Activated naive CD4-positive, alpha-beta T cell treated with anti-CD3 and anti-CD28 coated beads, Interleukin-2, amount 50 U/mL, for 72 hours (primary cell): ENCODE measurements around the gene OR9Q1. TPM values are rescaled to one million over a fixed set of nuclear protein-coding genes. Genes with fewer than 3 reads are reported as not detected.
"Not testable (repeated sequence)": the region's sequence is repeated elsewhere in the genome, so short reads cannot be mapped to it uniquely, and the experiment has no call there.

Experiments
- ATAC-seq, 2 donors: fragments of 150-1000 bp; cut with Tn5 transposase; 2 replicates each; pipeline ENCODE4 v1.10.0; 2021; ENCODE audit warnings: mild to moderate bottlenecking in 2 of 2, moderate library complexity in 2 of 2
- DNase-seq, 2 donors: peaks; one replicate each; pipeline ENCODE4 v3.0.0; 2021 to 2022; ENCODE audit warnings: low spot score in 2 of 2
- H3K27ac Mint-ChIP-seq, 2 donors: one replicate each; pipeline ENCODE4 v1.8.0; 2022; ENCODE audit warnings: mild to moderate bottlenecking in 2 of 2, mixed read lengths in 2 of 2
- H3K36me3 Mint-ChIP-seq, 2 donors: one replicate each; pipeline ENCODE4 v1.8.0; 2022; ENCODE audit warnings: mixed read lengths in 2 of 2
- H3K9me3 Mint-ChIP-seq, 2 donors: one replicate each; pipeline ENCODE4 v1.8.0; 2022; ENCODE audit warnings: mixed read lengths in 2 of 2
- total RNA-seq, 2 donors: library from RNA; stranded (reverse); gene quantifications; one replicate each; pipeline ENCODE4 v1.2.3, GENCODE V29; 2022

OR9Q1 gene
- total RNA-seq, 2 donors from 2014 or later = not detected

GRCh38 chr11:58165504-58166106 lies 141.9 kb downstream of the OR9Q1 start:
- Mint-ChIP-seq H3K9me3 (peaks cover 0 to 7% of the 10 kb centered on the region in 2 donors), H3K36me3 (no peaks in the 10 kb centered on the region), H3K27ac (no peak overlapping the region)
- DNase-seq (no peak), ATAC-seq (no peak)

- no peak for DNase-seq
- no peak for ATAC-seq
- no peaks in the 10 kb centered on the region for H3K36me3 Mint-ChIP-seq
- H3K27ac Mint-ChIP-seq = no peak overlapping the region
- no peaks in the 10 kb centered on the region for H3K9me3 Mint-ChIP-seq
These were observed 153.9 kb downstream of the OR9Q1 start for GRCh38 chr11:58177409-58178054.

GRCh38 chr11:58178444-58178843 lies 154.8 kb downstream of the OR9Q1 start:
- H3K36me3 Mint-ChIP-seq = no peaks in the 10 kb centered on the region
- no peak for DNase-seq
- no peaks in the 10 kb centered on the region for H3K9me3 Mint-ChIP-seq
- H3K27ac Mint-ChIP-seq = no peak overlapping the region
- no peak for ATAC-seq

GRCh38 chr11:58179648-58180047 lies 156.0 kb downstream of the OR9Q1 start:
- DNase-seq (no peak), ATAC-seq (no peak)
- no peak overlapping the region for H3K27ac Mint-ChIP-seq
- H3K9me3 Mint-ChIP-seq = no peaks in the 10 kb centered on the region
- no peaks in the 10 kb centered on the region for H3K36me3 Mint-ChIP-seq

- DNase-seq (no peak), ATAC-seq (no peak)
- H3K9me3 Mint-ChIP-seq = no peaks in the 10 kb centered on the region
- no peak overlapping the region for H3K27ac Mint-ChIP-seq
- no peaks in the 10 kb centered on the region for H3K36me3 Mint-ChIP-seq
These were observed 163.3 kb downstream of the OR9Q1 start for GRCh38 chr11:58186938-58187337.

GRCh38 chr11:58188770-58189169 lies 165.1 kb downstream of the OR9Q1 start, which contains the start of gene OR9Q2:
TSS of gene OR9Q2 (plus strand) at chr11:58189070. CDS start at chr11:58190491, 1,421 bp downstream.
- DNase-seq = no peak
- no peak within 1 kb of the TSS for H3K27ac Mint-ChIP-seq
- H3K9me3 Mint-ChIP-seq = no peaks in the 10 kb centered on the region
- H3K36me3 Mint-ChIP-seq = no peaks in the 10 kb centered on the region
- no peak for ATAC-seq

- DNase-seq = no peak
These were observed 168.5 kb downstream of the OR9Q1 start for GRCh38 chr11:58192229-58192628.

GRCh38 chr11:58193391-58193790 lies 169.7 kb downstream of the OR9Q1 start:
- Mint-ChIP-seq H3K36me3 (peaks cover 0 to 5% of the 10 kb centered on the region in 2 donors), H3K9me3 (peaks cover 0 to 5% of the 10 kb centered on the region in 2 donors), H3K27ac (no peak overlapping the region)
- DNase-seq (no peak), ATAC-seq (no peak)

More at GRCh38 chr11:58192229-58192628, 168.5 kb downstream of the OR9Q1 start:
- Mint-ChIP-seq H3K9me3 (no peaks in the 10 kb centered on the region), H3K27ac (no peak overlapping the region), H3K36me3 (peaks cover 0 to under 1% of the 10 kb centered on the region in 2 donors)
- ATAC-seq = no peak

- H3K27ac Mint-ChIP-seq = no peak overlapping the region
- DNase-seq = no peak
- H3K9me3 Mint-ChIP-seq = peaks cover 0 to 5% of the 10 kb centered on the region in 2 donors
- H3K36me3 Mint-ChIP-seq = peaks cover 0 to 5% of the 10 kb centered on the region in 2 donors
- no peak for ATAC-seq
These were observed 172.3 kb downstream of the OR9Q1 start for GRCh38 chr11:58195939-58196338.

- Mint-ChIP-seq H3K36me3 (peaks cover 0 to 5% of the 10 kb centered on the region in 2 donors), H3K27ac (no peak overlapping the region), H3K9me3 (peaks cover 0 to 11% of the 10 kb centered on the region in 2 donors)
- ATAC-seq (no peak), DNase-seq (no peak)
These were observed 175.6 kb downstream of the OR9Q1 start for GRCh38 chr11:58199271-58199670.

- DNase-seq (no peak), ATAC-seq (no peak)
- Mint-ChIP-seq H3K36me3 (no peaks in the 10 kb centered on the region), H3K27ac (no peak within 1 kb of the TSS), H3K9me3 (peaks cover 0 to 6% of the 10 kb centered on the region in 2 donors)
These were observed 180.4 kb downstream of the OR9Q1 start, which contains the start of gene OR1S2 for GRCh38 chr11:58204042-58204441. TSS of gene OR1S2 (minus strand) at chr11:58204142. CDS start at chr11:58204142, 0 bp downstream.

- not testable (repeated sequence) for H3K36me3 Mint-ChIP-seq, H3K27ac Mint-ChIP-seq, DNase-seq, ATAC-seq, H3K9me3 Mint-ChIP-seq
These were observed 188.7 kb downstream of the OR9Q1 start, which contains the start of gene OR1S1 for GRCh38 chr11:58212420-58212819. TSS of gene OR1S1 (plus strand) at chr11:58212720.

- no peak for DNase-seq
- ATAC-seq = no peak
- no peak overlapping the region for H3K27ac Mint-ChIP-seq
- no peaks in the 10 kb centered on the region for H3K36me3 Mint-ChIP-seq
- peaks cover 0 to 8% of the 10 kb centered on the region in 2 donors for H3K9me3 Mint-ChIP-seq
These were observed 192.8 kb downstream of the OR9Q1 start for GRCh38 chr11:58216476-58216875.

GRCh38 chr11:58222721-58223120 lies 199.0 kb downstream of the OR9Q1 start:
- no peak for DNase-seq
- no peak overlapping the region for H3K27ac Mint-ChIP-seq
- ATAC-seq = no peak
- H3K36me3 Mint-ChIP-seq = peaks cover 0 to 1% of the 10 kb centered on the region in 2 donors
- H3K9me3 Mint-ChIP-seq = peaks cover under 1% of the 10 kb centered on the region in 2 donors

GRCh38 chr11:58227956-58228615 lies 204.4 kb downstream of the OR9Q1 start:
- no peak for DNase-seq
- no peak for ATAC-seq
- H3K9me3 Mint-ChIP-seq = peaks cover 4 to 9% of the 10 kb centered on the region in 2 donors
- H3K36me3 Mint-ChIP-seq = peaks cover 0 to 5% of the 10 kb centered on the region in 2 donors
- H3K27ac Mint-ChIP-seq = no peak overlapping the region
